ENCODE data around the gene DONSON.

DNA sequence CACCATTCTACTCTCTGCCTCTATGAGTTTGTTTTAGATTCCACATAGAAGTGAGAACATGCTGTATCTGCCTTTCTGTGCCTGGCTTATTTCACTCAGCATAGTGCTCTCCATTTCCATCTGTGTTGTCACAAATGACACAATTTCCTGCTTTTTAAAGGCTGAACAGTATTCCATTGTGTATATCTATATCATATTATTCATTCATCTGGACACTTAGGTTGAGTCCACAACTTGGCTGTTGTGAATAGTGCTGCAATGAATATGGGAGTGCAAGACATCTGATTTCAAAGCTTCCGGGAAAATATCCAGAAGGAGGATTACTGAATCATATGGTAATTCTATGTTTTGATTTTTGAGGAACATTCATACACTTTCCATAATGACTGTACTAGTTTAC lies 20.1 kb upstream of the DONSON start:
- no peak for TF ChIP-seq POLR2A (IDR thresholded peaks at IDR 0.05)
- TF ChIP-seq, protein P1, sequence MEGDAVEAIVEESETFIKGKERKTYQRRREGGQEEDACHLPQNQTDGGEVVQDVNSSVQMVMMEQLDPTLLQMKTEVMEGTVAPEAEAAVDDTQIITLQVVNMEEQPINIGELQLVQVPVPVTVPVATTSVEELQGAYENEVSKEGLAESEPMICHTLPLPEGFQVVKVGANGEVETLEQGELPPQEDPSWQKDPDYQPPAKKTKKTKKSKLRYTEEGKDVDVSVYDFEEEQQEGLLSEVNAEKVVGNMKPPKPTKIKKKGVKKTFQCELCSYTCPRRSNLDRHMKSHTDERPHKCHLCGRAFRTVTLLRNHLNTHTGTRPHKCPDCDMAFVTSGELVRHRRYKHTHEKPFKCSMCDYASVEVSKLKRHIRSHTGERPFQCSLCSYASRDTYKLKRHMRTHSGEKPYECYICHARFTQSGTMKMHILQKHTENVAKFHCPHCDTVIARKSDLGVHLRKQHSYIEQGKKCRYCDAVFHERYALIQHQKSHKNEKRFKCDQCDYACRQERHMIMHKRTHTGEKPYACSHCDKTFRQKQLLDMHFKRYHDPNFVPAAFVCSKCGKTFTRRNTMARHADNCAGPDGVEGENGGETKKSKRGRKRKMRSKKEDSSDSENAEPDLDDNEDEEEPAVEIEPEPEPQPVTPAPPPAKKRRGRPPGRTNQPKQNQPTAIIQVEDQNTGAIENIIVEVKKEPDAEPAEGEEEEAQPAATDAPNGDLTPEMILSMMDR (IDR thresholded peaks at IDR 0.05), result no peak

Measured in esophagus squamous epithelium (tissue), 4 donors.